Lower leg skin (tissue), 3 donors: Measurements from ENCODE around the gene SCUBE1.

Source experiments
- CTCF ChIP-seq, 3 donors: fragments of 450-650 bp; IDR thresholded peaks; one replicate each; pipeline ENCODE4 v1.5.1; 2016; ENCODE audit warnings: antibody characterized with exemption in 3 of 3, mild to moderate bottlenecking in 3 of 3, moderate library complexity in 2 of 3
- POLR2A ChIP-seq, 2 donors: fragments of 450-650 bp; IDR thresholded peaks; one replicate each; pipeline ENCODE4 v1.6.1; 2016 to 2017; ENCODE audit warnings: antibody characterized with exemption in 2 of 2, mild to moderate bottlenecking in 1 of 2, moderate library complexity in 1 of 2

DNA sequence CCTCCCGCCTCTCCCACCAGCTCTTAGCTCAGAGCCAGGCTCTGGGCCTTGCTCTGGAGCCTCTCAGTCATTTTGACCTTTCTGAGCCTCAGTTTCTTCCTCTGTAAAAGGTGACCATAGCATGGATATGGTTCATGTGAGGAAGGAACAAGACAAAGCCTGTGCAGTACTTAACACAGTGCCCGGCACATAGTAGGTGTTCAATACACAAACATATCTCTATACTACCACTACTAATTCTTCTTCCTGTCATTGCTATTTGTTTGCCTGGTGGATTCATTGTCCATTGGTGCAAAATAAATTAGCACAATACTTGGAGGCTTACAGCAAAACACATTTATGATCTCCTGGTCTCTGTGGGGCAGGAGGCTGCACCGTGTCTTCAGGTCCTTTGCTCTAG, 47.0 kb upstream of the SCUBE1 start:
- TF ChIP-seq CTCF (IDR thresholded peaks at IDR 0.05): no peak
- no peak for TF ChIP-seq POLR2A (IDR thresholded peaks at IDR 0.05)
